HG03025 (cell line): ENCODE results near the gene TSPAN9.
A peak's percentile ranks its signal among the peaks of the same experiment; 100 is the strongest.

Source experiments
- ATAC-seq: cut with Tn5 transposase; IDR thresholded peaks from one replicate; pipeline ENCODE4 v1.9.1; 2021; ENCODE audit warnings: mild to moderate bottlenecking, moderate library complexity; ENCODE audit not compliant: unreplicated experiment, low FRiP score

Gene TSPAN9

GRCh38 chr12:3076730-3077571, at the start of gene TSPAN9:
TSPAN9 (plus strand) TSS chr12:3077379; CDS start chr12:3201194, 123,815 bp downstream.
- peak; percentile 50 for ATAC-seq

- no peak for ATAC-seq
These were observed 49.1 kb upstream of the TSPAN9 start for GRCh38 chr12:3028108-3028507.

- no peak for ATAC-seq
These were observed 46.3 kb upstream of the TSPAN9 start for GRCh38 chr12:3030821-3031429.

- ATAC-seq, result no peak
These were observed 45.0 kb upstream of the TSPAN9 start for GRCh38 chr12:3032161-3032560.

- no peak for ATAC-seq
These were observed 44.2 kb upstream of the TSPAN9 start for GRCh38 chr12:3032770-3033538.

- no peak for ATAC-seq
These were observed 43.7 kb upstream of the TSPAN9 start for GRCh38 chr12:3033539-3033867.

- peak; percentile 51 for ATAC-seq
These were observed 43.0 kb upstream of the TSPAN9 start for GRCh38 chr12:3034067-3034750.

GRCh38 chr12:3035171-3035570, 42.0 kb upstream of the TSPAN9 start:
- ATAC-seq, result no peak

- no peak for ATAC-seq
These were observed 41.1 kb upstream of the TSPAN9 start for GRCh38 chr12:3035815-3036702.

- no peak for ATAC-seq
These were observed 40.1 kb upstream of the TSPAN9 start for GRCh38 chr12:3036901-3037600.

GRCh38 chr12:3038166-3038565, 39.0 kb upstream of the TSPAN9 start:
- no peak for ATAC-seq

- ATAC-seq, result no peak
These were observed 38.2 kb upstream of the TSPAN9 start for GRCh38 chr12:3038926-3039510.

- ATAC-seq, result no peak
These were observed 37.0 kb upstream of the TSPAN9 start for GRCh38 chr12:3040026-3040656.

GRCh38 chr12:3040663-3041544, 36.3 kb upstream of the TSPAN9 start:
- ATAC-seq, result no peak

GRCh38 chr12:3041558-3042164, 35.5 kb upstream of the TSPAN9 start:
- ATAC-seq, result no peak

GRCh38 chr12:3042394-3042793, 34.8 kb upstream of the TSPAN9 start:
- no peak for ATAC-seq

GRCh38 chr12:3042826-3043225, 34.4 kb upstream of the TSPAN9 start:
- no peak for ATAC-seq
